Hypothalamus (tissue), 51 donors: ENCODE results near the gene RASAL2.
A peak's percentile ranks its signal among the peaks of the same experiment; 100 is the strongest.

Source experiments
- DNase-seq, 51 donors: peaks; one replicate each; lab custom pipeline; 2025; lab: John Stamatoyannopoulos, UW

Gene RASAL2

GRCh38 chr1:178477841-178478240, 383.9 kb downstream of the RASAL2 start:
- DNase-seq = no peak

- DNase-seq = no peak
Measured at GRCh38 chr1:178483251-178483957, 389.5 kb downstream of the RASAL2 start.

DNA sequence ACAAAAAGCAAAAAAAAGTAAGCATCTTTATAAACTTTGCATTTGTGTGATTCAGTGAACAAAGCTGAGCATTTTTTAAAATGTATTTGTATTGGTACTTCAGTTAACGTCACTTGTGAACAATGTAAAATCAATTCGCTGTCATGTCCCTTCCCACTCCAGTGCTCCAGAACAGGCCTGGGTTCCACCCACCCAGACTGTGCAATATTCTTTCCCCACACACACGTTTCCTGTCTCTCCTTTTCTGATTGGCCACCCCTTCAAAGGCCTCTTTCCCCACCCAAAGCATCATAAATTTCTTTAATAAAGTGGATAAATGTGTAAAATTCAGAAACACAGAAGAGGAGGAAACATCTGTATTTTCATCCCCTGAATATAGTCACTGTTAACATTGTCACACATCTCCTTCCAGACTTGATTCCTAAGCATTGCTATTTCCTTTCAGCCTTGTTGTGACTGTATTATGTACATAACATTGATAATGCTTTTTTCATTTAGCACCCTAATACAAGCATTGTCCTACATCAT, 390.9 kb downstream of the RASAL2 start:
- peak in 1 of 51 donors; percentile 20 for DNase-seq

DNA sequence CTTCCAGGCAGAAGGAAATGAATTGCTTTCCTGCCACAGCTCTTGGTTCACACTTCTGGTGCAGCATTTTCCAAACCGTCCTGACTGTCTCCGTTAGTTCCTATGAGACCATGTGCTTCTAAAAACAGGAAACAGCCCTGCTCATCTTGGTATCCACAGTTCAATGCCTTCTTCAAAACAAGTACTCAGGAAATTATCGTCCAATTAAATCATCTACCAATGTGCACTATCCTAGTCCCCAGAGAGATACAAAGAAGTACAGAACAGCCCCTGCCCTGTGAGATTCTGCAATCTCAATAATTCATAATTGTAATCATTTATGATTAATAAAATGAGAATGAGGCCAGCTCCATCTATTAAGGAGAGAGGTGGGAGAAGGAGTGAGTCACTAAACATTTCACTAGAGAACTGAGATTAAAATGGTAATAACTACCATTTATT, 391.7 kb downstream of the RASAL2 start:
- DNase-seq = peak in 1 of 51 donors; percentile 21

- no peak for DNase-seq
Measured at GRCh38 chr1:178486100-178487069, 392.5 kb downstream of the RASAL2 start.

DNA sequence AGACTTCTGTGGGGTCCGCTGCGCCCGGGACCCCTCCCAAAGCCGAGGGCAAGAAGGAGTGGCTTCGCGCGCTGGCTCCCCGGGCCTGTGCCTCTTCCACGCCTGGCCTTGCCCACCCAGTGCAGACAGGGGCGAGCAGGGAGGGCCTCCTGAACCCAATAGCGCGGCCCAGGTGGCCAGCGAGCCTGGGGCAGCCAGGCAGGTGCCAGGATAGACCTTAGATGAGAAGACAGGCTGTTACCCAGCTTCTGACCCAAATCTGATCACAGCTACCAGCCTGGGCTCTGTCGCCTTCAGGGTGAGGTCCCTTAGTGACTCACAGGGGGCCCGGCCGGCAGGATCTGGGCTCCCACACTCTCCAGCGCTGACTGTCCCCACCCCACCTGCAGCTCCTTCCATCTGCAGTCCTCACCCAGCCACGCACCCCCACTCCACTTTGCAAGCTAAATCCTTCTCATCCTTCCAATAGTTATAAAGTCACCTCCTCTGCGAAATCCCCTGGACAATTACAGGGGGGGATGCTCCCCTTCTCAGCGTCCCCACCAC, 393.2 kb downstream of the RASAL2 start:
- DNase-seq = no peak

DNA sequence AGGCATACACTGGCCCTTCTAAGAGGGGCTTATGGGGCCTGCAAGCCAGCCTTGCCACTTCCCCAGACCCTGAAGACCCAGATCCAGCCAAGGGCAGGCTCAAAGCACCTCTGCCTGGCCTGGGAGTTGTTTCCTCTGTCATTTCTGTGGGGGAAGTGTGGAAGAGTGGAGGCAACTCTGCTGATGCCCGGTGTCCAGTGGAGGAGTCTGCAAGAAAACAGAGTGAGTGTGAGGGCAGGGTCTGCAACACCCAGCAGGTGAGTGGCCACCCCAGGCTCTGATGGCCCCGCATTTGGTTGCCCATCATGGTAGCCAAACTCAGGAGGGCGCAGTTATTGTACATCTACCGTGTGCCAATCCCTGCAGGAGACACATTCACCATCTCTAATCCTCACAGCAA, 394.5 kb downstream of the RASAL2 start:
- no peak for DNase-seq

- no peak for DNase-seq
Measured at GRCh38 chr1:178489399-178489798, 395.5 kb downstream of the RASAL2 start.

DNA sequence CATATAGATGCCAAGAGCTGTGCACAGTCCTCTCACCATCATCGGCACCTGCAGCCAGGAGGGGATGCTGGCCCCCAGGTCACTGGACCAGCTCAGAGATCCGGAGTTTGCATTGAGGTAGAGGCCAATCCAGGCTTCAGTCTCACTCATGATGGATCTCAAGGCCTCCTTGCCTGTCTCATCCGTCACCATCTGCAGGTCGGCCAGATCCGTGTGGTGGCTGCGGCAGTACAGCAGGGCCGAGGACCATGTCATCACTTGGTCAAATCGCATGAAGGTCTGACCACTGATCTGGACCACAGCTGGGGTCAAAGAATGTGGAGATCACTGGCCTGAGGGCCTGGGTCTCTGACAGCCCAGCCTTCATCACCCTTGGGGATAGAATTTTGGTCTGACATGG, 396.2 kb downstream of the RASAL2 start:
- no peak for DNase-seq

DNA sequence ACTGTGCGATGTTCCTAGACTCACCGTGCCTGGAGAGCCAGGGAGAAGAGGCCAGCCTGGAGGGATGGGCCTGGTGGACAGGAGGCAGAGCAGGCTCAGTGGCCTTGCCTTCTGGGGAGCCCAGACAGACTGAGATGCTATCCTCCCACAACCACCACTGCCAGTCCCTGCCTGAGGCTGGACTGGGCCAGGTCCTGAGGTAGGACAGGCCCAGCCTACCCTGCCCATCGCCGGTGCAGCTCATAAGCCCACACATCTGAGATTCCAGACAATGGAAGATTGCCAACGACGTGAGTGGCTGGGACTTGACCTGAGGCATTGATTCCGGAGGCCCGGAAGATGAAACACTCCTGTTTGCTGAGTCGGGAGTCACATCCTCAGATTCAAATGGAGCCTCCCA, 397.1 kb downstream of the RASAL2 start:
- no peak for DNase-seq

DNA sequence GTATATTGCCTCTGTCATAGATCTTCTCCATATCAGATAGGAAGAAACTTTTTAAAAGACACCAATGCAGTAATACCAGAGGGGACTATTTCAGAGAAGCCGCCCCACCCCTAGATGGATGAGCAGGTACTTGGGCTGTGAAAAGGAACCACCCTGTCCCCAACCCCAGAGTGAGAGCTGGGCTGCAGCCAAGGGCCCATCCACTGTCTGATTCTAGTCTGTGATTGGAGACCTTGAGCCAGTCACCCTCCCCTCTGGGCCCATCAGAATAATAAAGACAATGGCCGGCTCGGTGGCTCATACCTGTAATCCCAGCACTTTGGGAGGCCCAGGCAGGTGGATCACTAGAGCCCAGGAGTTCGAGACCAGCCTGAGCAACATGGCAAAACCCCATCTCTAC, 397.8 kb downstream of the RASAL2 start:
- DNase-seq = no peak

GRCh38 chr1:178492341-178492740, 398.4 kb downstream of the RASAL2 start:
- DNase-seq = no peak

DNA sequence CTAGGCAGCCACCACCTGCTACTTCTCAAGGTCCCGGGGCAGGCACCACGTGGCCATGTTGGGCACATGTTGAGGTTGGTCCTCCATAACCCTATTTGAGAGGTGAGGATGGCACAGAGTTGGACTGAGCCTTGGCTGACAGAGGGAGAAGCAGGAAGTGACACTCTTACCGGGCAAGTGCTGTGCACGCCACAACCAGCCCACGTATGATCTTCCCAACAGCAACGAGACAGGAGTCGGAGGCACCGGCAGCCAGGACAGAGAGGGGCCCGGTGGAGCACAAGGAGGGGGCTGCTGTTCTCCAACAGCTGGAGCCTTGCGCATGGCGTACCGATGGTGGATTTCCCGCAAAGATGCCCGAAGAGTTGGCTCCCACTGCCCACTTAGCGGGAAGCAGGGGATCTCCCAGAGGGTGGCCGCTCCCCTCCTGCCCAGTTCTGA, 399.4 kb downstream of the RASAL2 start:
- DNase-seq = no peak

- no peak for DNase-seq
Measured at GRCh38 chr1:178494569-178494971, 400.7 kb downstream of the RASAL2 start.

DNA sequence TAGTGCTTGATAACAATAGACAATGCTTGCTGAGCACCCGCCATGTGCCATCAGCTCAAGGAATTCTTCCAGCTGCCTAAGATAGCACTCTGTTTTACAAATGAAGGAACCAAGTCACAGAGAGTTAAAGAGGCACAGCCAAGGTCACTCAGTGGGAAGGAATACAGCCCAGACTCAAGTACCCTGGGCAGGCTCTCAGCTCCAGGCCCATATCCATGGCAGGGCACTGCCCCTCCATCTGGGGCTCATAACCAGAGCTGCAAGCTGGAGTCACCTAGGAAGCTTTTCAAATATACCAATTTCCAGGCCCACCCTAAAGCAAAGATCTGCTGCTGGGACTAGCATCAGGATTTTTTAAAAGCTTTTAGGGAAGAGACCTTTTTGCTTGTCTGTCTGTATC, 401.3 kb downstream of the RASAL2 start:
- DNase-seq = no peak

- no peak for DNase-seq
Measured at GRCh38 chr1:178495741-178496409, 402.0 kb downstream of the RASAL2 start.

DNA sequence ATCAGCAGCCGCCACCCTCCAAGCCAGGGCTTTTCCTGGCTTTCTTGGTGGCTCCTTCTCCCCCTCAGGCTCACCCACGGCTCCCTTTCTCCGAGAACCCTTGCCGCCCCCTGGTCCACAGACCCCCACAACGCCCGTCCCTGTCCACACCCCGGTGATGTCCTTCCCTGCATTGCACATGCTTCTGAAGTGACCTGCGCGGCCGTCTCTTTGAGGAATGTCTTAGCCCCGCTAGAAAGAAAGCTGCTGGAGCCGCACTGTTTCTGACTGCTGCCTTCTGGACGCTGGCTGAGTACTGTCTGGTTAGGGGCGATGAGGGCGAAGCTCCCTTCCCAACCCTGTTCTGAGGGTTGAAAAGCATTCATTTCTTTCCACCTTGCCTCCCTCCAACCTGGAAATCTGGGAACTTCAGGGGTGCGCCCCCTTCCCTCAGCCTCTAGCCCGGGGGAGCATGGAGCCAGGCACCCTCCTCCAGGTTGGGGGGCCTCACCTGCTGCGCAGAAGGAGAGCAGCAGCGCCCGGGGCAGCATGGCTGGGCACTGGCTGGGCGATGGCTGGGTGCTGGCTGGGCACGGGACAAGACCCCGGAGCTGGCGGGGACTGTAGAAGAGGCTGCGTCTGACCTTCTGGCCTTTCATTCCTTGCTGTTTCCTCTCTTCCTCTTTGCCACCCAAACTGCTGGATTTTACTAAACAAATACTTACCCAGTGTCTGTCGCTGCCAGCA, 402.7 kb downstream of the RASAL2 start, which contains the start of gene CLEC20A:
CLEC20A (minus strand) TSS at position 555 of the 726 bp plus-strand sequence; CDS start at position 530, 25 bp downstream.
- no peak for DNase-seq

DNA sequence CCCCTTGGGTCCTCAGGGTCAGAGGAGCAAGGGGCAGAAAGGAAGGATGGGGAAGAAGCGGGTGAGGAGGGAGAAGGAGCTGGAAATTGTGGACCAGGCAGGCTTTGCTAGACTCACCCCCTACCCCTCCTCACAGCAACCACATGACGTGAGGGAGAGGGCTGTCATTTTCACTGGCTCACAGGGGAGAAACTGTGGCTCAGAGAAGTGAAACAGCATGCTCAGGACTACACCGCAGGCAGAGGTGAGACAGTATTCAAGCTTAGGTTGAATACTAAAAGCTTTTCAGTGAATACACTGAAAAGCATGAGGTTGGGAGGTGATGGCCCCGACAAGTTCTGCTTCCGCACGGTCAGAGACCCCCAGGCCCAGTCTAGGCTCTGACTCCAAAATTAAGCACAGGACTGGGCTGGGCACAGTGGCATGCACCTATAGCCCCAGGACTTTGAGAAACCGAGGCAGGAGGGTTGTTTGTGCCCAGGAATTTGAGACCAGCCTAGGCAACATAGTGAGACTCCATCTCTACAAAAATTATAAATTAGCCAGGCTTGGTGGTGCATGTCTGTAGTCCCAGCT, 404.1 kb downstream of the RASAL2 start:
- no peak for DNase-seq

- DNase-seq = no peak
Measured at GRCh38 chr1:178498896-178499675, 405.2 kb downstream of the RASAL2 start.
